HEK293T (cell line): ENCODE measurements around the gene TYMP.

ENCODE experiments used
- ARNT ChIP-seq: fragments of 450-650 bp; IDR thresholded peaks from 2 replicates; pipeline ENCODE4 v1.6.1; 2017; ENCODE audit warnings: mild to moderate bottlenecking
- ELF4 ChIP-seq: fragments of 450-650 bp; IDR thresholded peaks from 2 replicates; pipeline ENCODE4 v1.6.1; 2017; ENCODE audit warnings: antibody characterized with exemption
- FOXA1 ChIP-seq: fragments of 450-650 bp; IDR thresholded peaks from 2 replicates; pipeline ENCODE4 v1.6.1; 2016; ENCODE audit warnings: mild to moderate bottlenecking
- FOXM1 ChIP-seq: fragments of 450-650 bp; IDR thresholded peaks from 2 replicates; pipeline ENCODE4 v1.6.1; 2017; ENCODE audit warnings: mild to moderate bottlenecking, borderline replicate concordance
- HDGF ChIP-seq: fragments of 450-650 bp; IDR thresholded peaks from 2 replicates; pipeline ENCODE4 v1.6.1; 2017; ENCODE audit warnings: antibody characterized with exemption, borderline replicate concordance
- LEF1 ChIP-seq: fragments of 450-650 bp; IDR thresholded peaks from 2 replicates; pipeline ENCODE4 v1.6.1; 2017; ENCODE audit warnings: mild to moderate bottlenecking, borderline replicate concordance
- SP1 ChIP-seq: fragments of 450-650 bp; IDR thresholded peaks from 2 replicates; pipeline ENCODE4 v1.6.1; 2017

DNA sequence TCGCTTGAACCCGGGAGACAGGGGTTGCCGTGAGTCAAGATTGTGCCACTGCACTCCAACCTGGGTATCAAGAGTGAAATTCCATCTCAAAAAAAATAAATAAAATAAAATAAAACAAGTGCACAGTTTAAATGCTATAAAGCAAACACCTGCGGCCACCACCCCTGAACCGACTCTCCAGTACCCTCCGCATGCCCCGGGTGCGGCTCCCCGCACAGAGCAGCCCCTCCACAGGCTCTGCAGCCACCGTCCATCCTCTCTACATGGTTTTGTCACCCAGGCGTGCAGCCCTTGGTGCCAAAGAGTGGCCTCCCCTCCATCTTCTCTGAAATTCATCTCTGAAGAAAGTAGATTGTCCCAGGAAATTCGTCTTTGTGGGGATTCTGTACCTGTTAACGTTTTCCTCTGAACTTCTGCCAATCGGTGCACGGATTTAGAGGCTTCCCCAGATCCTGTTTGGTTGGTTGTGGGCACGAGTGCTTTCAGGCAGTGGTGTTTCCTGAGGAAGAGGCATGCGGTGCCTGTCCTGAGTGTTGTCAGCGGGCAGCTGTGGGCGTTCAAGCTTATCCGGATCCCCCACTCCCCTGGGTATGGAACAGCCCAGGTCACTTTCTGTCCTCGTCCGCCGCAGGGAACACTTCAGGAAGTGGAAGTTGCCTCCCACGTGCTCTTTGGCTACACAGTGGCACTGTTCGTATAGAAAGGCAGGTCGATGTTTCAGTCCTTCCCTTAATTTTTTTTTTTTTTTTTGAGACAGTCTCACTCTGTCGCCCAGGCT lies 39.1 kb downstream of the TYMP start:
- TF ChIP-seq HDGF: no peak
- TF ChIP-seq ARNT: no peak
- no peak for TF ChIP-seq LEF1
- TF ChIP-seq ELF4: no peak
- no peak for TF ChIP-seq FOXM1
- no peak for TF ChIP-seq SP1
- no peak for TF ChIP-seq FOXA1
